Peyer's patch (tissue), 4 donors: Measurements from ENCODE around the gene DDAH1. TPM values are rescaled to one million over a fixed set of nuclear protein-coding genes. Genes with fewer than 3 reads are reported as not detected.

ENCODE experiments used
- DNase-seq, 3 donors: peaks; one replicate each; pipeline ENCODE4 v3.0.0-alpha.2; 2017 to 2019
- H3K27ac ChIP-seq, 4 donors: fragments of 200-600 bp; sonication (generic); one replicate each; pipeline ENCODE4 v1.5.1; 2016 to 2019
- H3K27me3 ChIP-seq, 2 donors: fragments of 200-600 bp; sonication (generic); one replicate each; pipeline ENCODE4 v1.5.1; 2019
- H3K36me3 ChIP-seq, 3 donors: fragments of 200-600 bp; sonication (generic); one replicate each; pipeline ENCODE4 v1.5.1; 2016 to 2019
- H3K4me1 ChIP-seq, 4 donors: fragments of 200-600 bp; sonication (generic); one replicate each; pipeline ENCODE4 v1.5.1; 2016 to 2019
- H3K4me3 ChIP-seq, 4 donors: fragments of 200-600 bp; sonication (generic); 1 replicate in 3 of 4; 2 replicates in 1 of 4; pipeline ENCODE4 v1.5.1; 2016 to 2019; ENCODE audit warnings: mild to moderate bottlenecking in 1 of 4
- H3K9me3 ChIP-seq, 4 donors: fragments of 200-600 bp; sonication (generic); one replicate each; pipeline ENCODE4 v1.5.1; 2016 to 2019; ENCODE audit warnings: mild to moderate bottlenecking in 1 of 4
- CTCF ChIP-seq, 6 experiments: fragments of 450-650 bp in 4 of 6; fragments of 200-600 bp in 2 of 6; sonication (generic) in 1 of 6; IDR thresholded peaks; one replicate each; pipeline ENCODE4 v1.5.1; 2017 to 2019; ENCODE audit warnings: antibody characterized with exemption in 6 of 6, mild to moderate bottlenecking in 3 of 6, moderate library complexity in 1 of 6
- POLR2A ChIP-seq, 2 donors: fragments of 450-650 bp; IDR thresholded peaks; one replicate each; pipeline ENCODE4 v1.5.1; 2017; ENCODE audit warnings: antibody characterized with exemption in 2 of 2, mild to moderate bottlenecking in 2 of 2, moderate library complexity in 2 of 2
- total RNA-seq, 4 donors: library from RNA; depleted of rRNA; stranded (reverse); fragments of >200 nt; gene quantifications; one replicate each; pipeline ENCODE4 v1.1.0, GENCODE V29; 2016

Gene DDAH1
- total RNA-seq, 4 donors from 2014 or later = 40.8 to 60.2 (median 51.2) TPM

- DNase-seq = peak in 1 of 3 donors; percentile 46
- H3K4me3 ChIP-seq = peak overlapping the region in 2 of 4 donors; percentile 18 to 19
These were observed 166.9 kb downstream of the DDAH1 start for GRCh38 chr1:85297855-85298629.

GRCh38 chr1:85297538-85297854 is 167.5 kb downstream of the DDAH1 start:
- Histone ChIP-seq H3K4me1 (peaks cover 0 to 14% (median 3%) of the 10 kb centered on the region in 4 donors), H3K36me3 (no peaks in the 10 kb centered on the region), H3K27ac (peak overlapping the region in 3 of 4 donors; percentile 9 to 59 (median 33)), H3K27me3 (no peaks in the 10 kb centered on the region), H3K9me3 (no peaks in the 10 kb centered on the region), H3K4me3 (peak overlapping the region in 2 of 4 donors; percentile 18 to 19)
- DNase-seq = no peak
- TF ChIP-seq POLR2A (IDR thresholded peaks at IDR 0.05) (no peak), CTCF (IDR thresholded peaks at IDR 0.05) (no peak)

More at GRCh38 chr1:85297855-85298629, 166.9 kb downstream of the DDAH1 start:
- TF ChIP-seq POLR2A (IDR thresholded peaks at IDR 0.05) = no peak
- no peak for TF ChIP-seq CTCF (IDR thresholded peaks at IDR 0.05)
- H3K36me3 ChIP-seq = no peaks in the 10 kb centered on the region
- no peaks in the 10 kb centered on the region for H3K27me3 ChIP-seq
- peaks cover 0 to 14% (median 3%) of the 10 kb centered on the region in 4 donors for H3K4me1 ChIP-seq
- H3K27ac ChIP-seq = peak overlapping the region; percentile 9 to 59 (median 40)
- H3K9me3 ChIP-seq = no peaks in the 10 kb centered on the region

GRCh38 chr1:85296980-85297379 is 168.0 kb downstream of the DDAH1 start:
- Histone ChIP-seq H3K4me3 (no peak overlapping the region), H3K36me3 (no peaks in the 10 kb centered on the region), H3K9me3 (no peaks in the 10 kb centered on the region), H3K27ac (peak overlapping the region in 2 of 4 donors; percentile 33 to 59), H3K4me1 (peaks cover 0 to 14% (median 3%) of the 10 kb centered on the region in 4 donors), H3K27me3 (no peaks in the 10 kb centered on the region)
- no peak for DNase-seq
- no peak for TF ChIP-seq CTCF (IDR thresholded peaks at IDR 0.05)
- no peak for TF ChIP-seq POLR2A (IDR thresholded peaks at IDR 0.05)

GRCh38 chr1:85295654-85296053 is 169.3 kb downstream of the DDAH1 start:
- DNase-seq = no peak
- Histone ChIP-seq H3K27me3 (no peaks in the 10 kb centered on the region), H3K9me3 (no peaks in the 10 kb centered on the region), H3K4me1 (peaks cover 0 to 14% (median 3%) of the 10 kb centered on the region in 4 donors), H3K4me3 (no peak overlapping the region), H3K36me3 (no peaks in the 10 kb centered on the region), H3K27ac (no peak overlapping the region)
- TF ChIP-seq CTCF (IDR thresholded peaks at IDR 0.05) (no peak), POLR2A (IDR thresholded peaks at IDR 0.05) (no peak)

- H3K27ac ChIP-seq = no peak overlapping the region
These were observed 169.9 kb downstream of the DDAH1 start for GRCh38 chr1:85295006-85295431.

More at GRCh38 chr1:85295006-85295431, 169.9 kb downstream of the DDAH1 start:
- TF ChIP-seq CTCF (IDR thresholded peaks at IDR 0.05) (no peak), POLR2A (IDR thresholded peaks at IDR 0.05) (no peak)
- Histone ChIP-seq H3K9me3 (no peaks in the 10 kb centered on the region), H3K27me3 (no peaks in the 10 kb centered on the region), H3K4me3 (no peak overlapping the region), H3K4me1 (peaks cover 0 to 14% (median 3%) of the 10 kb centered on the region in 4 donors), H3K36me3 (no peaks in the 10 kb centered on the region)
- no peak for DNase-seq
